H9 (cell line): ENCODE data around the gene LECT2. TPM values are rescaled to one million over a fixed set of nuclear protein-coding genes. Genes with fewer than 3 reads are reported as not detected.

Experiments used
- DNase-seq: peaks from one replicate; pipeline ENCODE4 v3.0.0-alpha.2; 2017
- H2AFZ ChIP-seq: one replicate; pipeline ENCODE4 v1.6.1; 2013; ENCODE audit warnings: mild to moderate bottlenecking, low read length, control low read depth, moderate library complexity
- H2AK5ac ChIP-seq: 2 replicates; pipeline ENCODE4 v1.6.1; 2013; ENCODE audit warnings: low read length, control low read depth, mixed read lengths; ENCODE audit not compliant: insufficient read length
- H2BK120ac ChIP-seq: one replicate; pipeline ENCODE4 v1.6.1; 2013; ENCODE audit warnings: low read depth, mild to moderate bottlenecking, low read length, control low read depth, inconsistent platforms; ENCODE audit not compliant: poor library complexity, severe bottlenecking
- H2BK12ac ChIP-seq: 2 replicates; pipeline ENCODE4 v1.6.1; 2013; ENCODE audit warnings: low read length, control low read depth, mixed read lengths, low read depth; ENCODE audit not compliant: insufficient read length
- H2BK15ac ChIP-seq: 2 replicates; pipeline ENCODE4 v1.6.1; 2013; ENCODE audit warnings: low read depth, low read length, control low read depth
- H2BK20ac ChIP-seq: one replicate; pipeline ENCODE4 v1.6.1; 2013; ENCODE audit warnings: low read depth, mild to moderate bottlenecking, low read length, control low read depth, inconsistent platforms; ENCODE audit not compliant: poor library complexity, severe bottlenecking
- H2BK5ac ChIP-seq: 2 replicates; pipeline ENCODE4 v1.6.1; 2013; ENCODE audit warnings: low read length, control low read depth, mixed read lengths; ENCODE audit not compliant: insufficient read length
- H3K14ac ChIP-seq: 2 replicates; pipeline ENCODE4 v1.6.1; 2013; ENCODE audit warnings: low read length, control low read depth; ENCODE audit not compliant: insufficient read depth
- H3K18ac ChIP-seq: 2 replicates; pipeline ENCODE4 v1.6.1; 2013; ENCODE audit warnings: low read depth, mild to moderate bottlenecking, mixed read lengths, low read length, control low read depth; ENCODE audit not compliant: insufficient read length
- H3K23ac ChIP-seq: 2 replicates; pipeline ENCODE4 v1.6.1; 2013; ENCODE audit warnings: low read length, control low read depth, mixed read lengths, low read depth; ENCODE audit not compliant: insufficient read length
- H3K23me2 ChIP-seq: 2 replicates; pipeline ENCODE4 v1.6.1; 2013; ENCODE audit warnings: low read depth, mild to moderate bottlenecking, mixed read lengths, low read length, control low read depth; ENCODE audit not compliant: insufficient read length, poor library complexity, severe bottlenecking
- H3K27ac ChIP-seq: 2 replicates; pipeline ENCODE4 v1.5.1; 2013; ENCODE audit warnings: low read length, control low read depth, mixed read lengths, low read depth; ENCODE audit not compliant: insufficient read length
- H3K27me3 ChIP-seq: 2 replicates; pipeline ENCODE4 v1.6.1; 2013; ENCODE audit warnings: low read length, control low read depth, inconsistent platforms; ENCODE audit not compliant: insufficient read depth
- H3K4ac ChIP-seq: 2 replicates; pipeline ENCODE4 v1.6.1; 2013; ENCODE audit warnings: low read depth, mild to moderate bottlenecking, control low read depth, inconsistent platforms, low read length, moderate library complexity
- H3K4me1 ChIP-seq: 2 replicates; pipeline ENCODE4 v1.6.1; 2013; ENCODE audit warnings: low read length, control low read depth, inconsistent platforms; ENCODE audit not compliant: insufficient read depth
- H3K4me2 ChIP-seq: 2 replicates; pipeline ENCODE4 v1.6.1; 2013; ENCODE audit warnings: low read length, control low read depth, mixed read lengths; ENCODE audit not compliant: insufficient read length, insufficient read depth
- H3K56ac ChIP-seq: 2 replicates; pipeline ENCODE4 v1.6.1; 2013; ENCODE audit warnings: low read depth, mild to moderate bottlenecking, mixed read lengths, low read length, control low read depth; ENCODE audit not compliant: insufficient read length
- H3K79me1 ChIP-seq: 2 replicates; pipeline ENCODE4 v1.6.1; 2013; ENCODE audit warnings: low read depth, mild to moderate bottlenecking, moderate library complexity, low read length, control low read depth, inconsistent platforms; ENCODE audit not compliant: insufficient read depth, poor library complexity, severe bottlenecking
- H3K79me2 ChIP-seq: 2 replicates; pipeline ENCODE4 v1.6.1; 2013; ENCODE audit warnings: low read length, control low read depth, inconsistent platforms; ENCODE audit not compliant: insufficient read depth
- H3K9ac ChIP-seq: 2 replicates; pipeline ENCODE4 v1.6.1; 2013; ENCODE audit warnings: low read length, control low read depth, mixed read lengths; ENCODE audit not compliant: insufficient read length; ENCODE audit errors: extremely low read depth
- H3K9me3 ChIP-seq: one replicate; pipeline ENCODE4 v1.6.1; 2013; ENCODE audit warnings: low read depth, low read length, inconsistent platforms; ENCODE audit not compliant: control insufficient read depth
- H3T11ph ChIP-seq: one replicate; pipeline ENCODE4 v1.6.1; 2013; ENCODE audit warnings: mild to moderate bottlenecking, low read length, control low read depth, inconsistent platforms
- H4K20me1 ChIP-seq: one replicate; pipeline ENCODE4 v1.6.1; 2013; ENCODE audit not compliant: control insufficient read depth, insufficient read length, insufficient read depth
- H4K5ac ChIP-seq: 2 replicates; pipeline ENCODE4 v1.6.1; 2013; ENCODE audit warnings: low read depth, mild to moderate bottlenecking, mixed read lengths, low read length, control low read depth; ENCODE audit not compliant: insufficient read length
- H4K8ac ChIP-seq: replicated peaks from 2 replicates; pipeline ENCODE4 v1.6.1; 2013; ENCODE audit warnings: low read length, control low read depth, mixed read lengths, low read depth; ENCODE audit not compliant: insufficient read length
- H4K91ac ChIP-seq: 2 replicates; pipeline ENCODE4 v1.6.1; 2013; ENCODE audit warnings: low read depth, mild to moderate bottlenecking, moderate library complexity, mixed read lengths, low read length, control low read depth; ENCODE audit not compliant: insufficient read length
- H3K27ac Mint-ChIP-seq, 3 experiments: 2 replicates in 2 of 3; 3 replicates in 1 of 3; pipeline ENCODE4 v1.8.0; 2020 to 2021; ENCODE audit warnings: mixed read lengths in 3 of 3, mild to moderate bottlenecking in 1 of 3, moderate library complexity in 1 of 3
- H3K27me3 Mint-ChIP-seq: 2 replicates; pipeline ENCODE4 v1.8.0; 2021; ENCODE audit warnings: low read depth, mild to moderate bottlenecking, moderate library complexity, mixed read lengths
- H3K36me3 Mint-ChIP-seq, 3 experiments: 2 replicates in 2 of 3; 3 replicates in 1 of 3; pipeline ENCODE4 v1.8.0; 2020 to 2021; ENCODE audit warnings: low read depth in 3 of 3, mixed read lengths in 3 of 3; ENCODE audit not compliant: insufficient read depth in 1 of 3
- H3K4me1 Mint-ChIP-seq, 2 experiments: 2 replicates each; pipeline ENCODE4 v1.8.0; 2020; ENCODE audit warnings: mixed read lengths in 2 of 2
- H3K4me3 Mint-ChIP-seq, 2 experiments: 2 replicates in 1 of 2; 3 replicates in 1 of 2; pipeline ENCODE4 v1.8.0; 2020 to 2021; ENCODE audit warnings: mild to moderate bottlenecking in 2 of 2, mixed read lengths in 2 of 2, moderate library complexity in 1 of 2
- H3K9me3 Mint-ChIP-seq, 2 experiments: 2 replicates in 1 of 2; 3 replicates in 1 of 2; pipeline ENCODE4 v1.8.0; 2020; ENCODE audit warnings: mild to moderate bottlenecking in 2 of 2, mixed read lengths in 2 of 2, moderate library complexity in 1 of 2
- CTCF ChIP-seq: fragments of 200-600 bp; sonication (generic); conservative IDR thresholded peaks from 3 replicates; pipeline ENCODE4 v1.8.0; 2021; ENCODE audit warnings: antibody characterized with exemption, mild to moderate bottlenecking
- WGBS: extraction: QIAGEN DNeasy Blood & Tissue Kit; methylation state at CpG from one replicate; pipeline ENCODE4 v1.1.7; 2013; ENCODE audit warnings: missing lambda C conversion rate, low lambda C conversion rate, mixed read lengths; ENCODE audit not compliant: insufficient read length; ENCODE audit errors: extremely low coverage; 5-methylcytosine and 5-hydroxymethylcytosine counted together
- total RNA-seq: library from RNA; stranded (reverse); gene quantifications from 2 replicates; pipeline ENCODE4 v1.2.1, GENCODE V29; 2021

The LECT2 gene
- total RNA-seq, 1 experiment from 2014 or later = not detected

GRCh38 chr5:135985951-135986350 lies 31.2 kb upstream of the LECT2 start:
- H3K4me1 ChIP-seq = no peaks in the 10 kb centered on the region
- Mint-ChIP-seq H3K4me1 (no peaks in the 10 kb centered on the region), H3K9me3 (no peaks in the 10 kb centered on the region; a peak in 2 of 5 replicates), H3K27me3 (peaks cover 8% of the 10 kb centered on the region), H3K36me3 (no peaks in the 10 kb centered on the region), H3K4me3 (no peak overlapping the region), H3K27ac (no peak overlapping the region)
- H3K4me2 ChIP-seq = no peak overlapping the region
- H2BK20ac ChIP-seq = no peak overlapping the region
- H3K79me1 ChIP-seq = no peaks in the 10 kb centered on the region
- H3K14ac ChIP-seq = no peak overlapping the region
- no peak overlapping the region for H2BK12ac ChIP-seq
- no peak overlapping the region for H2BK5ac ChIP-seq
- H3K23me2 ChIP-seq = no peaks in the 10 kb centered on the region
- H3K9me3 ChIP-seq = no peaks in the 10 kb centered on the region
- H3T11ph ChIP-seq = no peak overlapping the region
- H4K8ac ChIP-seq = no peak overlapping the region
- no peak overlapping the region for H4K91ac ChIP-seq
- TF ChIP-seq CTCF = no peak
- H2BK120ac ChIP-seq = no peak overlapping the region
- no peak overlapping the region for H3K9ac ChIP-seq
- no peak overlapping the region for H2AFZ ChIP-seq
- DNase-seq = no peak
- no peak overlapping the region for H4K5ac ChIP-seq
- H2AK5ac ChIP-seq = no peak overlapping the region
- no peaks in the 10 kb centered on the region for H3K79me2 ChIP-seq
- H3K27ac ChIP-seq = no peak overlapping the region
- no peaks in the 10 kb centered on the region for H3K27me3 ChIP-seq
- no peak overlapping the region for H2BK15ac ChIP-seq
- H3K18ac ChIP-seq = no peak overlapping the region
- H3K4ac ChIP-seq = no peak overlapping the region
- H3K56ac ChIP-seq = no peak overlapping the region
- no peaks in the 10 kb centered on the region for H4K20me1 ChIP-seq
- no CpG with 5 or more reads among the region's 1 CpG for WGBS
- H3K23ac ChIP-seq = no peak overlapping the region
